GM12878 (cell line): ENCODE measurements around the gene PHACTR3. TPM values are rescaled to one million over a fixed set of nuclear protein-coding genes. Genes with fewer than 3 reads are reported as not detected.

Experiments
- ATAC-seq: fragments of 200-7000 bp; cut with Tn5 transposase; 3 replicates; pipeline ENCODE4 v1.9.1; 2020; ENCODE audit warnings: mild to moderate bottlenecking, moderate library complexity
- BruUV-seq: library from RNA; stranded (reverse); fragments of 400-500 nt; replicated peaks from 2 replicates; lab custom pipeline; 2021; lab: Mats Ljungman, UMichigan
- CTCF ChIA-PET: fragments of 300-600 bp; sonication (Branson Sonifier 250); formaldehyde crosslinking; extraction: SDS; loops from one replicate; lab custom pipeline; 2021; ENCODE audit warnings: inconsistent platforms; lab: Yijun Ruan, JAX
- POLR2A ChIA-PET: fragments of 350-600 bp; formaldehyde crosslinking; extraction: SDS; loops from one replicate; lab custom pipeline; 2021; ENCODE audit warnings: inconsistent platforms; lab: Charles Lee
- RAD21 ChIA-PET: fragments of 300-600 bp; sonication (Branson Sonifier 250); formaldehyde crosslinking; loops from one replicate; lab custom pipeline; 2023; ENCODE audit warnings: antibody characterized with exemption; ENCODE audit not compliant: unreplicated experiment; lab: Charles Lee
- SMC1A ChIA-PET: fragments of 300-600 bp; sonication (Branson Sonifier 250); formaldehyde crosslinking; loops from one replicate; lab custom pipeline; 2023; ENCODE audit not compliant: unreplicated experiment, uncharacterized antibody; lab: Charles Lee
- DNase-seq: peaks from one replicate; pipeline ENCODE4 v3.0.0-alpha.2; 2011; ENCODE audit warnings: low read depth, low spot score
- FAIRE-seq: peaks from 3 replicates; lab custom pipeline; 2011; peaks lifted over from hg19 to GRCh38; lab: Jason Lieb, UNC
- H2AFZ ChIP-seq: 2 replicates; pipeline ENCODE4 v1.6.0; 2011; ENCODE audit warnings: low read depth, low read length, control low read depth; ENCODE audit not compliant: control insufficient read depth
- H3K27ac ChIP-seq: 2 replicates; pipeline ENCODE4 v1.5.1; 2011; ENCODE audit warnings: control low read depth; ENCODE audit not compliant: control insufficient read depth, insufficient read depth
- H3K27me3 ChIP-seq, 2 experiments: replicated peaks in 1 of 2; 2 replicates each; pipeline versions ENCODE4 v1.6.0 to v1.6.1; 2011; ENCODE audit warnings: low read length in 1 of 2; ENCODE audit not compliant: control insufficient read depth in 2 of 2, insufficient read depth in 2 of 2
- H3K36me3 ChIP-seq, 2 experiments: 2 replicates each; pipeline ENCODE4 v1.5.1; 2011; ENCODE audit warnings: low read length in 1 of 2; ENCODE audit not compliant: control insufficient read depth in 2 of 2, insufficient read depth in 2 of 2
- H3K4me1 ChIP-seq: 2 replicates; pipeline ENCODE4 v1.6.1; 2011; ENCODE audit warnings: mild to moderate bottlenecking, low read length, moderate library complexity, mixed read lengths; ENCODE audit not compliant: control insufficient read depth, insufficient read depth
- H3K4me2 ChIP-seq: 2 replicates; pipeline ENCODE4 v1.6.0; 2011; ENCODE audit warnings: control low read depth; ENCODE audit not compliant: control insufficient read depth, insufficient read depth
- H3K4me3 ChIP-seq: fragments of 200-600 bp; sonication (generic); 2 replicates; pipeline ENCODE4 v1.5.1; 2016
- H3K79me2 ChIP-seq: 2 replicates; pipeline ENCODE4 v1.6.0; 2011; ENCODE audit warnings: low read length; ENCODE audit not compliant: control insufficient read depth, insufficient read depth
- H3K9ac ChIP-seq: 2 replicates; pipeline ENCODE4 v1.8.0; 2011; ENCODE audit warnings: low read length, control low read depth, mixed read lengths; ENCODE audit not compliant: control insufficient read depth, insufficient read depth
- H3K9me3 ChIP-seq: replicated peaks from 3 replicates; pipeline ENCODE4 v1.5.1; 2011; ENCODE audit warnings: mild to moderate bottlenecking, low read length; ENCODE audit not compliant: control insufficient read depth, insufficient read depth
- H4K20me1 ChIP-seq: 2 replicates; pipeline ENCODE4 v1.6.0; 2011; ENCODE audit not compliant: control insufficient read depth, insufficient read depth
- ATF7 ChIP-seq: fragments of 450-650 bp; IDR thresholded peaks from 2 replicates; pipeline ENCODE4 v1.6.1; 2016; ENCODE audit warnings: low read depth, mild to moderate bottlenecking
- CHD1 ChIP-seq: IDR thresholded peaks from 2 replicates; pipeline ENCODE4 v1.6.1; 2012; ENCODE audit warnings: low read depth, low read length, improper control_type of control experiment
- CHD2 ChIP-seq: IDR thresholded peaks from 2 replicates; pipeline ENCODE4 v1.6.1; 2011; ENCODE audit warnings: low read depth, low read length, improper control_type of control experiment, borderline replicate concordance
- CTCF ChIP-seq, 3 experiments: IDR thresholded peaks in 2 of 3; conservative IDR thresholded peaks in 1 of 3; 2 replicates each; pipeline ENCODE4 v1.5.1; 2011; ENCODE audit warnings: low read depth in 3 of 3, low read length in 3 of 3, mild to moderate bottlenecking in 3 of 3, control low read depth in 2 of 3, moderate library complexity in 2 of 3, inconsistent platforms in 1 of 3, mixed read lengths in 1 of 3; ENCODE audit not compliant: control insufficient read depth in 2 of 3, insufficient read depth in 1 of 3; ENCODE audit errors: extremely low read depth in 1 of 3
- EED ChIP-seq: sonication (generic); IDR thresholded peaks from 2 replicates; pipeline ENCODE4 v1.6.1; 2016; ENCODE audit warnings: antibody characterized with exemption, low read depth
- FOXM1 ChIP-seq: IDR thresholded peaks from 2 replicates; pipeline ENCODE4 v1.6.1; 2012; ENCODE audit warnings: low read depth, mild to moderate bottlenecking, inconsistent platforms, low read length, moderate library complexity
- MXI1 ChIP-seq: fragments of 150-350 bp; IDR thresholded peaks from 2 replicates; pipeline ENCODE4 v1.6.1; 2011; ENCODE audit warnings: low read depth, mild to moderate bottlenecking, inconsistent platforms, low read length, improper control_type of control experiment
- PBX3 ChIP-seq: IDR thresholded peaks from 2 replicates; pipeline ENCODE4 v1.6.1; 2011; ENCODE audit warnings: mild to moderate bottlenecking, low read depth, low read length, moderate library complexity; ENCODE audit not compliant: insufficient replicate concordance
- POLR2A ChIP-seq: IDR thresholded peaks from 2 replicates; pipeline ENCODE4 v1.6.1; 2011; ENCODE audit warnings: low read depth, mild to moderate bottlenecking, low read length
- POLR2AphosphoS2 ChIP-seq: IDR thresholded peaks from 2 replicates; pipeline ENCODE4 v1.6.1; 2011; ENCODE audit warnings: low read depth, mild to moderate bottlenecking, low read length, improper control_type of control experiment, moderate library complexity
- PRDM15 ChIP-seq: fragments of 450-650 bp; formaldehyde crosslinking; IDR thresholded peaks from 2 replicates; pipeline ENCODE4 v1.4.0; 2020; ENCODE audit warnings: mild to moderate bottlenecking, moderate library complexity
- RBBP5 ChIP-seq: fragments of 200-600 bp; sonication (generic); conservative IDR thresholded peaks from 2 replicates; pipeline ENCODE4 v1.6.1; 2016
- SIN3A ChIP-seq: IDR thresholded peaks from 2 replicates; pipeline ENCODE4 v1.6.1; 2012; ENCODE audit warnings: low read depth, low read length, improper control_type of control experiment
- SMAD1 ChIP-seq: fragments of 450-650 bp; IDR thresholded peaks from 2 replicates; pipeline ENCODE4 v1.6.1; 2018; ENCODE audit warnings: mild to moderate bottlenecking, low read depth; ENCODE audit not compliant: partially characterized antibody
- SREBF1 ChIP-seq: IDR thresholded peaks from 2 replicates; pipeline ENCODE4 v1.6.1; 2012; ENCODE audit warnings: mild to moderate bottlenecking, low read length
- TCF12 ChIP-seq: IDR thresholded peaks from 2 replicates; pipeline ENCODE4 v1.6.1; 2011; ENCODE audit warnings: low read depth, mild to moderate bottlenecking, low read length
- WGBS: methylation state at CpG from one replicate; pipeline ENCODE4 v1.1.6; 2016; ENCODE audit warnings: low lambda C conversion rate; ENCODE audit not compliant: insufficient replicate concordance, insufficient coverage; ENCODE audit errors: missing lambda C conversion rate; 5-methylcytosine and 5-hydroxymethylcytosine counted together
- in situ Hi-C: fragments of 300-500 bp; cut with MboI; formaldehyde crosslinking; loops from 9 replicates; pipeline ENCODE4 v1.14.3; 2018; ENCODE audit warnings: mixed read lengths
- intact Hi-C: fragments of 100-400 bp; cut with micrococcal nuclease; formaldehyde crosslinking; loops from one replicate; pipeline ENCODE4 v1.14.2; 2022; ENCODE audit not compliant: unreplicated experiment
- polyA plus RNA-seq, 11 experiments: library from polyadenylated mRNA; depleted of rRNA in 4 of 11; unstranded in 6 of 11; stranded (reverse) in 5 of 11; fragments of >200 nt; fragmentation: Nextera tagmentation in 4 of 11; fragmentation: Illumina TruSeq in 1 of 11; extraction: Ambion mirVana in 4 of 11; extraction: Trizol in 1 of 11; gene quantifications; 1 replicate in 1 of 11; 2 replicates in 10 of 11; pipeline versions ENCODE4 v1.2.1 to v1.2.3, GENCODE V29; 2011 to 2016; ENCODE audit warnings: inconsistent platforms in 2 of 11, missing spikeins in 2 of 11, low read depth in 1 of 11
- total RNA-seq, 4 experiments: library from RNA; depleted of rRNA in 3 of 4; stranded (reverse); fragments of >200 nt in 3 of 4; fragmentation: Illumina TruSeq in 1 of 4; extraction: Trizol in 1 of 4; gene quantifications; 2 replicates each; pipeline versions ENCODE4 v1.2.1 to v1.2.3, GENCODE V29; 2013 to 2021

Gene PHACTR3
- total and polyA plus RNA-seq, 10 of the 15 experiments (the other 5 are each of a cell fraction or from before 2014, with no cell fraction given), result 0.17 to 2.7 (median 0.27) TPM; not detected in 1

GRCh38 chr20:59668926-59669850 is 64.8 kb downstream of the PHACTR3 start (continued):
- TF ChIP-seq CTCF (IDR thresholded peaks at IDR 0.05 in 2 of 3, conservative IDR thresholded peaks at IDR 0.05 in 1 of 3; ENCODE audit: control insufficient read depth in 2 of 3, extremely low read depth in 1 of 3, insufficient read depth in 1 of 3, low read depth in 3 of 3, low read length in 3 of 3), result no peak
- TF ChIP-seq FOXM1, result no peak
- TF ChIP-seq SMAD1, result no peak
- no peak for TF ChIP-seq PBX3
- no peak for TF ChIP-seq SREBF1
- no peak for TF ChIP-seq ATF7

- no peak overlapping the region for H2AFZ ChIP-seq
- RAD21 ChIA-PET, result no interaction called here
- DNase-seq (no peak), FAIRE-seq (no peak), ATAC-seq (no peak)
- CTCF ChIA-PET, result no interaction called here
- 34% methylated on average over 9 of the region's 9 CpGs for WGBS
- SMC1A ChIA-PET, result no interaction called here
- no TSS peak for BruUV-seq
- no peak overlapping the region for H3K4me2 ChIP-seq
- no peaks in the 10 kb centered on the region for H3K9me3 ChIP-seq
- intact Hi-C loops (no loop called here), in situ Hi-C loops (no loop called here)
- no peaks in the 10 kb centered on the region for H4K20me1 ChIP-seq
- H3K79me2 ChIP-seq, result no peaks in the 10 kb centered on the region
- POLR2A ChIA-PET, result no interaction called here
- H3K9ac ChIP-seq, result no peak overlapping the region
- H3K27ac ChIP-seq, result no peak overlapping the region
- H3K4me1 ChIP-seq, result no peaks in the 10 kb centered on the region
- no peak overlapping the region for H3K4me3 ChIP-seq
- H3K27me3 ChIP-seq, result no peaks in the 10 kb centered on the region; a peak in 2 of 4 replicates
- no peaks in the 10 kb centered on the region for H3K36me3 ChIP-seq
- TF ChIP-seq SMAD1 (no peak), POLR2AphosphoS2 (no peak), RBBP5 (no peak), SIN3A (no peak), CHD2 (no peak), POLR2A (no peak), MXI1 (no peak), EED (no peak), TCF12 (no peak), CHD1 (no peak), PRDM15 (CRISPR knock-in tag) (no peak)
Measured at GRCh38 chr20:59670786-59671492, 66.6 kb downstream of the PHACTR3 start.
